Cerebellar nuclear complex (tissue), 1 donor: ENCODE data around the gene ZBTB42.

Experiments used
- DNase-seq, 2 experiments: peaks; one replicate each; lab custom pipeline; 2025; lab: John Stamatoyannopoulos, UW

Gene ZBTB42

GRCh38 chr14:104782086-104782807, 18.7 kb upstream of the ZBTB42 start:
- no peak for DNase-seq

DNA sequence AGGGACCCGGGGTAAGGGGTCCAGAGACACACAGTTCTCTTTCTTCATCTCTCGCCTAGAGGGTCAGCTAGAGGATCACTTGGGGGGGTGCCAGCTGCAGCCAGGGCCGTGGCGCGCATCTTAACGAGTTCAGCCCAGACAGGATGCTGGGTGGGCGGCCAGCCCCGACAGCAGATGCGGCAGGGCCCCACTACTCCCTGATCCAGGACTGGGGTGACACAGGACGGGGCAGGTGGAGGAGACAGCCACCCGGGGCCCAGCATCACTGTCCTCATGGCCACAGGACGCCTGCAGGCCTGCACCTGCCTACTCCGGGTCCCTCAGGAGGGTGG, 18.1 kb upstream of the ZBTB42 start:
- DNase-seq: no peak

DNA sequence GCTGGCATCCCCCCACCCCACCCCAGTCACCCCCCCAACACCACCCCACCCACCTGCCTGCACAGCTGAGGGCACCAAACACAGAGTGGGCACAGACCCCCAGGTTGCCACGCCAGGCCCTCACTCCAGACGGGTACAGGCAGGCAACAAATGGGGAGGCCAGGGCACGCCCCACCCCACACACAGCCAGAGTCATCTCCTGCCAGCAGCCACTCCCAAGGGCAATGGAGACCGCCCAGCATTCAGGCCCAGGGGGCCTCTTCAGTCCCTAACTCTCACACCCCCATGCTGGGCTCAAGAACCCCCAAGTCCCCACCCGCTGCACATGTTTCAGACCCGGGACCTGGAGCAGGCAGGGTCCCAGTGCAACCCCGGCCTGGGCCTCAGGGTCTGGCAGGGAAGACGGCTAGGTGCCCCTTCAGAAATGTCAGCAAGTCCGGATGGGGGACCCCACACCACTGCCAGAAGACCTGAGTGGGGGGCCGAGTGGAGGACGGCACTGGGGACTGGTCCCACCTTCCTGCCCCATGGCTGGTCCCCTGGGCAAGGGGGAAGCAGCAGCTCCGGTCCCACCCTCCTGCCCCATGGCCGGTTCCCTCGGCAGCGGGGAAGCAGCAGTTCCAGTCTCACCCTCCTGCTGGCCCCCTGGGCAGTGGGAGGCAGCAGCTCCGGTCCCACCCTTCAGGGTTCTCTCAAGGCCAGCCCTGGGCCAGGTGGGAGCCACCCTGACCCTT, 17.2 kb upstream of the ZBTB42 start:
- no peak for DNase-seq

DNA sequence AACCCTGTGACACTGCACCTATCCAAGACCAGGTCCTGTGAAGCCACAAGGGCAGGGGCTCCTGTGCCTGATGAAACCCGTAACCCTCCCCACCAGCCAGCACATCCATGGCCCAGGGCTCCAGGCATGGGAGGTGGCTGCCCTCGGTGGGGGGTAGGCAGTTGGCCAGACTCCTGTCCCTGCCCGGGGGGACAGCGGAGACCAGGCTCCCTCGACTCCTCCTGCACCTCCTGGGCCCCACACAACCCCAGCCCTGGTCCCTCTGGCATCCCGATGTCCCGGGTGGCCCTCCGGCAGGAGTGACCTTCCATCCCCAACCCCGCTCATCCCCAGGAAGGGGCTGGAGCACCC, 16.7 kb upstream of the ZBTB42 start:
- no peak for DNase-seq

DNA sequence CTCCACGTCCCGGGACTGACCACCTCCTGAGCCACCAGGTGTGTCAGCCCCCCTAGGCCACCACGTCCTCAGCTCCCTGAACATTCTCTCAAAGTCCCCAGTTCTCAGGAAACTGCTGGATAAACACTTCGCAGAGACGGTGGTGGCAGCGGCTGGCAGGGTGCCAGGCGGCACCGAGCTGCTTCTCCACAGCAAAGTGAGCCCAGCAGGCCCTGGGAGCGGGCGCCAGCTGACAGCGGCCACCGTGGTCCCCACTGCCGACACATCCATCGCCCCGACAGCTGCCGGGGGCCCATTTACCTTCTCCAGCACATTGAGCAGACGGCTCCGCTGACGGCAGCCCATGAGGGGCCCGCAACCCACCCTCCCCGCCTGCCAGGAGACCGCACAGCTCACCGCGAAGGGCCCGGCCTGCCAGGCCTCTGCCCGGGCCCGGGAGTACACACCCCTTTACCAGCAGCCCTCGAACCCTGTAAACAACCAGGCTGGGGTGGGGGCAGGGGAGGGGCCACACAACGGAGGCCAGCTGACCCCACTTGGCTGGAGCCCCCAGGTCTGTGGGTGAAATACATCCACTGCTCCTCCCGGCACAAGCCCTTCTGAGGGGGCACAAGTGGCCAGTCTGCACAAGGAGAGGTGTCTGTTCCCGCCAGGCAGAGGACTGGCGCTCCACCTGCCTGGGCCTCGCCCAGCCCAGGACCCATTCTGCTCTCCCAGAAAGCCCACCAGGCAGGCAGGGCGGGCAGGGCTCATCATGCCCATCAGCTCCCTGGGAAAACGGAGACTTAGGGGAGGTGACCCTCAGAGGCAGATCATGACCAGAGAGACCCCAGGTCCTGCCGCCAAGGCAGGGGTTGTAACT, 15.8 kb upstream of the ZBTB42 start:
- no peak for DNase-seq

DNA sequence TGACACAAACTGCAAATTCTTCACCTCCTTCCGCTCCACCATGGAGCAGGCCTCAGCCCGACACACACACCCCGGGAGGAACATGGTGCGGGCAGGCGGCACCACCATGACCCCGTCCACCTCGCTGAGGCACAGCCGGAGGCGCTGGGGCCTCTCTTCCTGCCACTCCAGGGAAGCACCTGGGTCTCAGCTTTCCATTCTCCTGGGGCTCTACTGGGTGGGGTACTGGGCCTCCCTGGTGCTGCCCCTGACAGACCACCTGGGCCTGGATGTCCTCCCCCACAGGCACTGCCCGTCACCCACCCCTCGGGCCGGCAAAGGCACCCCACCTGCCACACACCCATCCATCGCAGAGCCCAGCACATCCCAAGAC, 15.2 kb upstream of the ZBTB42 start:
- no peak for DNase-seq

GRCh38 chr14:104786091-104786586, 14.8 kb upstream of the ZBTB42 start:
- DNase-seq: no peak

GRCh38 chr14:104786726-104787675, 13.9 kb upstream of the ZBTB42 start:
- no peak for DNase-seq

GRCh38 chr14:104787736-104788135, 13.2 kb upstream of the ZBTB42 start:
- no peak for DNase-seq

GRCh38 chr14:104788161-104788818, 12.6 kb upstream of the ZBTB42 start:
- DNase-seq: no peak

DNA sequence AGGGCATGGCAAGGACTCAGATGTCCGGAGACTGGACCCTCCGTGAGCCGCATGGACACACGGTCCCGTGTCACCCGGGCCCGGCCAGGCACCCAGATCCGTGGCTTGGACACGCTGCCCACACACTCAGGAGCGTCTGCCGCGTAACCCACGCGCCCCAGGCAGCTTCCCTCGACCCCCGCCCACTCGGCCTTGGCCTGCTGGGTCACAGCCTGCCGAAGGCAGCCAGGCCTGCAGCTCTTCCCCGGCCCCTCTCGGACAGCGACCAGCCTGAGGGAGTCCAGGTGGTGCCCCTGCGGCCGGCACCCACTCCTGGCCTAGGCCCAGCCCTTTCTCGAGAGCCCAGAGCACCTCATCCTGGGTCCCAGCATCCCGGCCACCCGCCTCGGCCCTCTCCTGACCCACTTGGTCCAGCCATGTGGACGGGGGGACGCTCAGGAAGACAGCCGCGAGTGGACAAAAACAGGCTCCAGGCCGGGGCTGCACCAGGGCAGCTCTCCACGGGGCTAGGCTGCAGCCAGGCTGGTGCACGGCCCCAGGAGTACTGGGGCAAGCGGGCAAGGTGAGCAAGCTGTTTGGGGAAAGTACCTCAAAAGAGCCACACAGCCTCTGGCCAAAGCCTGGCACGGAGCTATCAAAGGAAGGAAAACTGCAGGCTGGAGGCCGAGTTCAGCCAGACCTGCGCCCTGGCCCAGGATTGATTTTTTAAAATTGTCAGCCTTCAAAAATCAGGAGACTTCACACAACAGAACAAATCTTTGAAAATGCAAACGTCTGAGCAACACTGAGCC, 11.8 kb upstream of the ZBTB42 start:
- no peak for DNase-seq

DNA sequence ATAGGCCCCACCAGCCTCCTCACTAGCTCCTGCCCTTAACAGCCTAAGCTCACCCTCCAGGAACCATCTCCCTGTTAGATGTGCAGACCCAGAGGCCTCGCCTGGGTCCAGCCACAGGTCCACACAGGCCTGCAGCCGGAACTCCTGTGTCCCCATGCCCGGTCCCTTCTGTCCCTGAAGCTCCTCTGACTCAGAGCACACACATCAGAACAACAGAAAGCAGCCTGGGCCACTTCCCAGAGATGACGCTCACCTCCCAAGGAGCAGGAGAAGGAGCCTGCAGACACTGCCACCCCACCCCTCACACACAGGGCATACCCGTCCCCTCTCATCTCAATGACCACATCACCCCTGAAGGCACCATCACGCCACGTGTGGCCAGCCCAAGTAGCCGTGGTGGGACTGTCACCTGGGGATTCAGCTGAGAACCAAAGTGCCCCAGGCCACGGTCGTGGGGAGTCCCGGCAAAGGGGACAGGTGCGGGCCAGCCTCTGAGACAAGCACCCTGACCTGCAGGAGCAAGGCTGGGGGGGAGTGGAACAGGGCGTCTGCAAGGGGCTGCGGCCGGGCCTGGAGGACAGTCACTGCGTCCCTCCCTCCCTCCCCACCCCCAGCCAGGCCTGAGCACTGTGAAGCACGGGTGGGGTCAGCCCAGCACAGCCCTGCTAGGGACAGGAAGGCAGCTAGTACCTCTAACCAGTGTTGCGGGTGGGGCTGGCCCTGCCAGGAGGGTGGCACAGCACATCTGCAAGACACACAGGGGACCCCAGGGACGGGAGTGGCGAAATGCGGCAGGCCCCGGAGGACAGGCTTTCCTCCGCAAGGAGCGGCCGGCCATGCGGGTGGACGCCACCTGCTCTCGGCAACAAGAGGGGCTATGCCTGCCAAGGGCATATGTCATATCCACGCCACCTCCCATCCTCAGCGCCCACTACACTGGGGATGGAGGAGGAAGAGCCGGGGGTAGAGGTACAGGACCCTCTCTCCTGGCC, 10.9 kb upstream of the ZBTB42 start:
- no peak for DNase-seq

- no peak for DNase-seq
Measured at GRCh38 chr14:104791425-104791824, 9.5 kb upstream of the ZBTB42 start.

GRCh38 chr14:104792101-104792884, 8.6 kb upstream of the ZBTB42 start:
- DNase-seq: no peak

GRCh38 chr14:104792945-104793702, 7.8 kb upstream of the ZBTB42 start:
- DNase-seq: no peak

DNA sequence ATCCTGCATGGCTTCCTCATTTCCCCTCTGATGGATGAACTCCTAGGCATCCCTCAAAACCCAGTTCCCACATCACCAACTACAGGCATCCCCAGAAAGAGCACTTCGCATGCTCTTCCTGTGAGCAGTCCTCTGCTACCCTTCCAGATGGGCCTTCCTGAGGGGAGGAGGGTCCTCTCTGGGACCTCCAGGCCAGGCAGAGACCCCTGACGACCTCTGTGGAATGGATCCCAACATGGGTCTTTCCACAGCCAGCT, 7.3 kb upstream of the ZBTB42 start:
- no peak for DNase-seq

DNA sequence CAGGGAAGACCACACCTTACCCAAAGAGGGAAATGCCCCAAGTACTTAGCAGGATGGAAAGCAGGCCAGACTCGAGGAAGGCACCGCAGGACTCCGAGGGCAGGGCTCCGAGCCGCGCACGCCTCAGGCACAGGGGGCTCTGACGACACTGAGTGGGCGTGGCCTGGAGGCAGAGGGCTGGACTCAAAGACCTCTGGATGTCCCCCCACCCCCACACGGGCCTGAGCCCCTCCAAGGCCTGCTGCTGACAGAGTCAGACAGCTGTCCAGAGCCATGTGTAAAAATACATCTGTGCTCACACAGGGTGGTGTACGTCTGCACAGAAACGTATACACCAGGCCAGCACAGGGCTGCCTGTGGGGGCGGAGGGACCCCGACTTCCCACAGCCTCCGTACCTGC, 6.8 kb upstream of the ZBTB42 start:
- DNase-seq: no peak

GRCh38 chr14:104794631-104794992, 6.3 kb upstream of the ZBTB42 start:
- no peak for DNase-seq
